Liver (tissue), 9 donors: ENCODE data around the gene HTR6. TPM values are rescaled to one million over a fixed set of nuclear protein-coding genes. Genes with fewer than 3 reads are reported as not detected.

Experiments
- DNase-seq: peaks from one replicate; pipeline ENCODE4 v3.0.0-alpha.2; 2017; ENCODE audit warnings: low spot score
- H3K27ac ChIP-seq, 2 donors: one replicate each; pipeline ENCODE4 v1.7.0; 2013; ENCODE audit warnings: inconsistent platforms in 2 of 2, low read length in 2 of 2, control low read depth in 1 of 2, low read depth in 1 of 2, mild to moderate bottlenecking in 1 of 2
- H3K27me3 ChIP-seq, 4 donors: one replicate each; pipeline versions ENCODE4 v1.6.1 to v1.7.0; 2013; ENCODE audit warnings: low read length in 3 of 4, inconsistent platforms in 1 of 4, mild to moderate bottlenecking in 1 of 4, moderate library complexity in 1 of 4; ENCODE audit not compliant: control insufficient read depth in 4 of 4, insufficient read depth in 4 of 4
- H3K36me3 ChIP-seq, 4 donors: one replicate each; pipeline versions ENCODE4 v1.6.1 to v1.7.0; 2013; ENCODE audit warnings: low read length in 3 of 4, mild to moderate bottlenecking in 3 of 4, low read depth in 1 of 4, moderate library complexity in 1 of 4; ENCODE audit not compliant: control insufficient read depth in 4 of 4, insufficient read depth in 3 of 4
- H3K4me1 ChIP-seq, 4 donors: one replicate each; pipeline versions ENCODE4 v1.6.1 to v1.7.0; 2013; ENCODE audit warnings: low read length in 3 of 4, mild to moderate bottlenecking in 3 of 4, moderate library complexity in 1 of 4; ENCODE audit not compliant: control insufficient read depth in 4 of 4, insufficient read depth in 4 of 4
- H3K4me3 ChIP-seq, 3 donors: one replicate each; pipeline versions ENCODE4 v1.6.1 to v1.7.0; 2013; ENCODE audit warnings: low read length in 3 of 3, control low read depth in 1 of 3, low read depth in 1 of 3, mild to moderate bottlenecking in 1 of 3
- H3K9ac ChIP-seq, 2 donors: one replicate each; pipeline ENCODE4 v1.7.0; 2013; ENCODE audit warnings: low read length in 2 of 2, mild to moderate bottlenecking in 2 of 2, moderate library complexity in 2 of 2, control low read depth in 1 of 2, low read depth in 1 of 2
- H3K9me3 ChIP-seq, 4 donors: one replicate each; pipeline versions ENCODE4 v1.6.1 to v1.7.0; 2013; ENCODE audit warnings: low read length in 3 of 4; ENCODE audit not compliant: control insufficient read depth in 4 of 4
- ATF3 ChIP-seq: IDR thresholded peaks from 2 replicates; pipeline ENCODE4 v1.6.1; 2016; ENCODE audit warnings: antibody characterized with exemption
- CTCF ChIP-seq: fragments of 150-350 bp; IDR thresholded peaks from 2 replicates; pipeline ENCODE4 v1.5.1; 2017; ENCODE audit warnings: improper control_type of control experiment, low read depth, low read length; ENCODE audit not compliant: missing input control
- EGR1 ChIP-seq, 2 donors: IDR thresholded peaks; 2 replicates each; pipeline ENCODE4 v1.6.1; 2016 to 2018; ENCODE audit warnings: antibody characterized with exemption in 2 of 2, low read depth in 2 of 2
- FOXA1 ChIP-seq: IDR thresholded peaks from 2 replicates; pipeline ENCODE4 v1.6.1; 2016; ENCODE audit warnings: antibody characterized with exemption
- FOXA2 ChIP-seq: IDR thresholded peaks from 2 replicates; pipeline ENCODE4 v1.6.1; 2016; ENCODE audit warnings: antibody characterized with exemption
- GABPA ChIP-seq, 2 donors: IDR thresholded peaks in 1 of 2; conservative IDR thresholded peaks in 1 of 2; 2 replicates each; pipeline ENCODE4 v1.6.1; 2016; ENCODE audit warnings: antibody characterized with exemption in 2 of 2, mild to moderate bottlenecking in 1 of 2, moderate library complexity in 1 of 2
- HNF4A ChIP-seq, 2 donors: conservative IDR thresholded peaks; 2 replicates each; pipeline ENCODE4 v1.6.1; 2016; ENCODE audit warnings: antibody characterized with exemption in 2 of 2, mild to moderate bottlenecking in 2 of 2
- JUND ChIP-seq, 2 donors: IDR thresholded peaks; 2 replicates each; pipeline ENCODE4 v1.6.1; 2016; ENCODE audit warnings: antibody characterized with exemption in 2 of 2
- NR2F2 ChIP-seq: IDR thresholded peaks from 2 replicates; pipeline ENCODE4 v1.6.1; 2016; ENCODE audit warnings: antibody characterized with exemption
- RAD21 ChIP-seq, 2 donors: IDR thresholded peaks; 2 replicates each; pipeline ENCODE4 v1.6.1; 2016; ENCODE audit warnings: antibody characterized with exemption in 2 of 2, mild to moderate bottlenecking in 2 of 2
- REST ChIP-seq: IDR thresholded peaks from 2 replicates; pipeline ENCODE4 v1.6.1; 2016; ENCODE audit warnings: antibody characterized with exemption, mild to moderate bottlenecking
- RXRA ChIP-seq, 2 donors: IDR thresholded peaks; 2 replicates each; pipeline ENCODE4 v1.6.1; 2017 to 2018; ENCODE audit warnings: antibody characterized with exemption in 2 of 2, mild to moderate bottlenecking in 1 of 2
- YY1 ChIP-seq: IDR thresholded peaks from 2 replicates; pipeline ENCODE4 v1.6.1; 2016; ENCODE audit warnings: antibody characterized with exemption, mild to moderate bottlenecking
- ZBTB33 ChIP-seq: IDR thresholded peaks from 2 replicates; pipeline ENCODE4 v1.6.1; 2016; ENCODE audit warnings: antibody characterized with exemption
- WGBS: extraction: QIAGEN DNeasy Blood & Tissue Kit; methylation state at CpG from one replicate; pipeline ENCODE4 v1.1.7; 2013; 5-methylcytosine and 5-hydroxymethylcytosine counted together
- polyA plus RNA-seq, 2 donors: library from polyadenylated mRNA; stranded (reverse) in 1 of 2; unstranded in 1 of 2; fragments of 200-250 nt in 1 of 2; fragments of >200 nt in 1 of 2; fragmentation: Nextera tagmentation in 1 of 2; extraction: Ambion mirVana in 1 of 2; gene quantifications; one replicate each; pipeline versions ENCODE4 v1.2.1 to v1.2.3, GENCODE V29; 2013 to 2015
- total RNA-seq, 2 donors: library from RNA; depleted of rRNA; stranded (reverse); fragments of >200 nt; gene quantifications; one replicate each; pipeline ENCODE4 v1.2.3, GENCODE V29; 2014
- donor health status: healthy.
- donor health status: healthy.
- donor health status: healthy.
- donor health status: healthy.
- donor health status: healthy.

The HTR6 gene
- total and polyA plus RNA-seq, 4 donors: not detected

- TF ChIP-seq ATF3: no peak
These were observed 21.6 kb upstream of the HTR6 start (continued) for GRCh38 chr1:19643121-19643520.

GRCh38 chr1:19643602-19644394, 20.9 kb upstream of the HTR6 start, which contains the start of gene NBL1:
Gene NBL1, plus strand, starts transcription at chr1:19644311. Its CDS starts 10,720 bp downstream, at chr1:19655031.
- Histone ChIP-seq H3K9me3 (no peaks in the 10 kb centered on the region), H3K4me1 (peaks cover 3 to 12% (median 8%) of the 10 kb centered on the region in 4 donors), H3K27me3 (peaks cover 0 to 8% (median 0%) of the 10 kb centered on the region in 4 donors), H3K36me3 (no peaks in the 10 kb centered on the region), H3K4me3 (peak within 1 kb of the TSS; percentile 15 to 62 (median 57)), H3K27ac (peak within 1 kb of the TSS in 1 of 2 donors; percentile 49), H3K9ac (peak within 1 kb of the TSS in 1 of 2 donors; percentile 16)
- no peak for DNase-seq
- TF ChIP-seq ZBTB33 (no peak), YY1 (no peak), FOXA1 (no peak), JUND (IDR thresholded peaks at IDR 0.05) (no peak), EGR1 (IDR thresholded peaks at IDR 0.05; ENCODE audit: low read depth in 2 of 2) (no peak), HNF4A (conservative IDR thresholded peaks at IDR 0.05) (no peak), FOXA2 (no peak), GABPA (IDR thresholded peaks at IDR 0.05 in 1 of 2, conservative IDR thresholded peaks at IDR 0.05 in 1 of 2) (no peak), RXRA (IDR thresholded peaks at IDR 0.05) (no peak), REST (no peak)
- WGBS: 3% methylated on average over 90 of the region's 90 CpGs

- no peak for DNase-seq
- Histone ChIP-seq H3K27ac (no peak overlapping the region), H3K9me3 (no peaks in the 10 kb centered on the region), H3K4me1 (peaks cover 3 to 12% (median 8%) of the 10 kb centered on the region in 4 donors), H3K36me3 (no peaks in the 10 kb centered on the region), H3K27me3 (peaks cover 0 to 8% (median 0%) of the 10 kb centered on the region in 4 donors), H3K9ac (no peak overlapping the region), H3K4me3 (peak overlapping the region in 2 of 3 donors; percentile 15 to 62)
- WGBS: 2% methylated on average over 51 of the region's 51 CpGs
- TF ChIP-seq HNF4A (conservative IDR thresholded peaks at IDR 0.05) (no peak), RAD21 (IDR thresholded peaks at IDR 0.05) (no peak), NR2F2 (no peak), CTCF (no peak), FOXA2 (no peak), FOXA1 (no peak)
These were observed 20.3 kb upstream of the HTR6 start for GRCh38 chr1:19644395-19644680.
